ENCODE data around the gene SLC33A1.

DNA sequence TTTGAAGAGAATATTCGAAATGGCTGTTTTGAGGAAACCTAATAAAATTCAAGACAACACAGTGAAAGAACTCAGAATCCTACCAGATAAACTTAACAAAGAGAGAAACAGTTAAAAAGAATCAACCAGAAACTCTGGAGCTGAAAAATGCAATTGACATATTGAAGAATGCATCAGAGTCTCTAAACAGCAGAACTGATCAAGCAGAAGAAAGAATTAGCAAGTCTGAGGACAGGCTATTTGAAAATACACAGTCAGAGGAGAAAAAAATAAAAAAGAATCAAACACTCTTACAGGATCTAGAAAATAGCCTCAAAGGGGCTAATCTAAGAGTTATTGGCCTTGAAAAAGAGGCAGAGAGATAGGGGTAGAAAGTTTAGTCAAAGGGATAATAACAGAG, 61.7 kb downstream of the SLC33A1 start:
- no peak for TF ChIP-seq EZH2 (IDR thresholded peaks at IDR 0.05)
- no peak for TF ChIP-seq CTCF (IDR thresholded peaks at IDR 0.05 in 2 of 3, conservative IDR thresholded peaks at IDR 0.05 in 1 of 3; ENCODE audit: borderline replicate concordance in 1 of 3, insufficient read depth in 1 of 3, low read depth in 2 of 3, low read length in 2 of 3)
- TF ChIP-seq, protein P1, sequence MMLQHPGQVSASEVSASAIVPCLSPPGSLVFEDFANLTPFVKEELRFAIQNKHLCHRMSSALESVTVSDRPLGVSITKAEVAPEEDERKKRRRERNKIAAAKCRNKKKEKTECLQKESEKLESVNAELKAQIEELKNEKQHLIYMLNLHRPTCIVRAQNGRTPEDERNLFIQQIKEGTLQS (IDR thresholded peaks at IDR 0.05): no peak

All from HCT116 (cell line).